ENCODE data around the gene KLHL21. TPM values are rescaled to one million over a fixed set of nuclear protein-coding genes. Genes with fewer than 3 reads are reported as not detected.
A peak's percentile ranks its signal among the peaks of the same experiment; 100 is the strongest.

Gene KLHL21
- total RNA-seq, 1 donor from 2014 or later = 18.8 TPM

- DNase-seq (ENCODE audit: low read depth, low spot score) = no peak
- H3K4me3 Mint-ChIP-seq = peak overlapping the region; percentile 92
- H3K4me1 Mint-ChIP-seq = peaks cover 31% of the 10 kb centered on the region
- no peaks in the 10 kb centered on the region for H3K9me3 Mint-ChIP-seq
- TF ChIP-seq, protein P1, sequence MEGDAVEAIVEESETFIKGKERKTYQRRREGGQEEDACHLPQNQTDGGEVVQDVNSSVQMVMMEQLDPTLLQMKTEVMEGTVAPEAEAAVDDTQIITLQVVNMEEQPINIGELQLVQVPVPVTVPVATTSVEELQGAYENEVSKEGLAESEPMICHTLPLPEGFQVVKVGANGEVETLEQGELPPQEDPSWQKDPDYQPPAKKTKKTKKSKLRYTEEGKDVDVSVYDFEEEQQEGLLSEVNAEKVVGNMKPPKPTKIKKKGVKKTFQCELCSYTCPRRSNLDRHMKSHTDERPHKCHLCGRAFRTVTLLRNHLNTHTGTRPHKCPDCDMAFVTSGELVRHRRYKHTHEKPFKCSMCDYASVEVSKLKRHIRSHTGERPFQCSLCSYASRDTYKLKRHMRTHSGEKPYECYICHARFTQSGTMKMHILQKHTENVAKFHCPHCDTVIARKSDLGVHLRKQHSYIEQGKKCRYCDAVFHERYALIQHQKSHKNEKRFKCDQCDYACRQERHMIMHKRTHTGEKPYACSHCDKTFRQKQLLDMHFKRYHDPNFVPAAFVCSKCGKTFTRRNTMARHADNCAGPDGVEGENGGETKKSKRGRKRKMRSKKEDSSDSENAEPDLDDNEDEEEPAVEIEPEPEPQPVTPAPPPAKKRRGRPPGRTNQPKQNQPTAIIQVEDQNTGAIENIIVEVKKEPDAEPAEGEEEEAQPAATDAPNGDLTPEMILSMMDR (conservative IDR thresholded peaks at IDR 0.05) = no peak
- peak overlapping the region; percentile 35 for H3K27ac Mint-ChIP-seq (ENCODE audit: unreplicated experiment)
- peaks cover 9% of the 10 kb centered on the region for H3K36me3 Mint-ChIP-seq (ENCODE audit: low read depth)
- H3K27me3 Mint-ChIP-seq (ENCODE audit: low read depth) = no peaks in the 10 kb centered on the region
Observed at GRCh38 chr1:6622396-6623152, 19.9 kb upstream of the KLHL21 start.

GRCh38 chr1:6621429-6622391 is 19.0 kb upstream of the KLHL21 start:
- H3K9me3 Mint-ChIP-seq = no peaks in the 10 kb centered on the region
- DNase-seq (ENCODE audit: low read depth, low spot score) = no peak
- H3K36me3 Mint-ChIP-seq (ENCODE audit: low read depth) = peaks cover 7% of the 10 kb centered on the region
- H3K27me3 Mint-ChIP-seq (ENCODE audit: low read depth) = no peaks in the 10 kb centered on the region
- H3K4me1 Mint-ChIP-seq = peaks cover 28% of the 10 kb centered on the region
- peak overlapping the region; percentile 92 for H3K4me3 Mint-ChIP-seq
- TF ChIP-seq, protein P1 (conservative IDR thresholded peaks at IDR 0.05) = no peak
- peak overlapping the region; percentile 35 for H3K27ac Mint-ChIP-seq (ENCODE audit: unreplicated experiment)

- Mint-ChIP-seq H3K27ac (ENCODE audit: unreplicated experiment) (no peak overlapping the region), H3K9me3 (no peaks in the 10 kb centered on the region), H3K36me3 (ENCODE audit: low read depth) (peaks cover 7% of the 10 kb centered on the region), H3K4me3 (peak overlapping the region; percentile 25), H3K27me3 (ENCODE audit: low read depth) (no peaks in the 10 kb centered on the region), H3K4me1 (peaks cover 20% of the 10 kb centered on the region)
- TF ChIP-seq, protein P1 (conservative IDR thresholded peaks at IDR 0.05) = no peak
- DNase-seq (ENCODE audit: low read depth, low spot score) = no peak
Observed at GRCh38 chr1:6619045-6619444, 16.4 kb upstream of the KLHL21 start.

DNA sequence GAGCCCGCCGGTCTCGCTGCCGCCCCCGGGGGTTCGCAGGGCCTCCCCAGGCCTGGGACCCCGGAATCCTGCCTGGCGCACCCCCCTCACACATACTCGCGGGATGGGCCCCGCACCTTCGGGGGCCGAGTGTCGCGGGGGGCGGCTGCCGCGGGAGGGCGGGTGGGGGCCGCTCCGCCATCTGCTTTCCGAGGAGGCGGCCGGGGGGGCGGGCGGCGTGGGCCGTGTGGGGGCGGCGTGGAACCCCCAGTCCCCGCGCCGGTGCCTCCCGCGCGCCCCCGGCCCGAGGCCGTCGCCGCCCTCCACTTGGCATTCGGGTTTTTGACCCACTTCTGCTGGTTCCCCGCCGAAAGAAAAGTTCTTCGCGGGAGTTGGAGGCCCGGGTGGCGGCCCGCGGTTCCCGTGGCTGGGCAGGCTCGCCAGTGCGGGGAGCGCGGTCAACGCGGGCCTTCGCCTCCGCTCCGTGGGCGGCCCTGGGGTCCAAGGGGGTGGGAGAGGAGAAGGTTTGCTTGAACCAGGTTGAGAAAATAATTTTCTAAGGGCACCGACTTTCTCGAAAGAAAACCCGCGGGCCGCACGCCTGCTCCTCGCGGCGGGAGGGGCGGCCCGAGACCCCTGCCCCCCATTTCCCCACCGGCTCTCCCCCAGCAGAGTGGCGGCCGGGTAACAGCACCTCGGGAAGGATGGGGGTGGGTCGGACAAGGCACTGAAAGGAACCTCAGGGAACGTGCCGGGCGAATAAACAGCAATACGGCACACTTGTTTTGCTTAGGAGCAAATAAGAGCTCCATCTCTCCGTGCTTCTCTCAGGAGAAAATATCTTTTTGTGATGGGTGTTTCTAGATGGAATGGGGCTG is 12.5 kb upstream of the KLHL21 start:
- H3K4me3 Mint-ChIP-seq = peak overlapping the region; percentile 83
- TF ChIP-seq, protein P1 (conservative IDR thresholded peaks at IDR 0.05) = no peak
- no peak for DNase-seq (ENCODE audit: low read depth, low spot score)
- peaks cover 2% of the 10 kb centered on the region for H3K36me3 Mint-ChIP-seq (ENCODE audit: low read depth)
- H3K27ac Mint-ChIP-seq (ENCODE audit: unreplicated experiment) = no peak overlapping the region
- H3K9me3 Mint-ChIP-seq = no peaks in the 10 kb centered on the region
- H3K4me1 Mint-ChIP-seq = peaks cover 30% of the 10 kb centered on the region
- H3K27me3 Mint-ChIP-seq (ENCODE audit: low read depth) = no peaks in the 10 kb centered on the region

Measured in neural crest cell (in vitro differentiated cells).